NCI-H774 (cell line): ENCODE measurements around the gene CERS6.
"Not testable (repeated sequence)": the region's sequence is repeated elsewhere in the genome, so short reads cannot be mapped to it uniquely, and the experiment has no call there.

Experiments used
- DNase-seq: peaks from one replicate; lab custom pipeline; 2025; lab: John Stamatoyannopoulos, UW

The CERS6 gene

DNA sequence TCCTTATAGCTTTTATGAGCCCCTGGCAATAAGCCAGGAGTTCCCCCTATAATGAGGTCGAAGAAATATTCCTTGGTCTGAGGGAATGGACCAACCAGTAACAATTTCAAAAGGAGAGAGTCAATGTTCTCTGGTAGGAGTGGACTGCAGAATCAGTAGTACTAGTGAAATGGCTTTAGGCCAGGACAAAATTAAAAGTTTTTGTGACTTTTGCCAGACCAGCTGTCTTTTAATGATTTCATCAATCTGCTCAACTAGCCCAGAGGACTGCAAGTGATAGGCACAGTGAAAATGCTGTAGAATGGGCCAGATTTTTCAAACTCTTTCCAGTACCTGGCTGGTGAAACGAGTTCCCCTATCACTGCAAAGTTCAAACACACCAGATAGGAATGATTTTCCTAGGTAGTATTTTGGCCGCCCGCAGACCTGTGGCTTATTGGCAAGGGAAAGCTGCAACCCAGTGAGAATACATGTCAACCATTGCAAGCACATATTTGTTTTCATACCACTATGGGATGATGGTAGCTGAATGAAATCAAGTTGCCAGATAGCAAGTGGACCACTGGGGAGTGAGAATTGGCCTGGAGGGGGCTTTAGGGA lies 45.5 kb downstream of the CERS6 start:
- no peak for DNase-seq

DNA sequence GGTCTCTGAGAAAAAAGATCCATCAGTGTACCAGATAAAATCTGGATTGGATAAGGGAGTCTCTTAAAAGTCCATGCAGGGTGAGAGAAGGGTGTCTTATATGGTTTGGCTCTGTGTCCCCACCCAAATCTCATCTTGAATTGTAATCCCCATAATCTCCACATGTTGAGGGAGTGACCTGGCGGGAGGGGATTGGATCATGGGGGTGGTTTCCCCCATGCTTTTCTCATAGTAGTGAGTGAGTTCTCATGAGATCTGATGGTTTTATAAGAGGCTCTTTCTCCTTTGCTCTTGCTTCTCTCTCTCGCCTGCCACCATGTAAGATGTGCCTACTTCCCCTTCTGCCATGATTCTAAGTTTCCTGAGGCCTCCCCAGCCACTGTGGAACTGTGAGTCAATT lies 46.8 kb downstream of the CERS6 start:
- not testable (repeated sequence) for DNase-seq

DNA sequence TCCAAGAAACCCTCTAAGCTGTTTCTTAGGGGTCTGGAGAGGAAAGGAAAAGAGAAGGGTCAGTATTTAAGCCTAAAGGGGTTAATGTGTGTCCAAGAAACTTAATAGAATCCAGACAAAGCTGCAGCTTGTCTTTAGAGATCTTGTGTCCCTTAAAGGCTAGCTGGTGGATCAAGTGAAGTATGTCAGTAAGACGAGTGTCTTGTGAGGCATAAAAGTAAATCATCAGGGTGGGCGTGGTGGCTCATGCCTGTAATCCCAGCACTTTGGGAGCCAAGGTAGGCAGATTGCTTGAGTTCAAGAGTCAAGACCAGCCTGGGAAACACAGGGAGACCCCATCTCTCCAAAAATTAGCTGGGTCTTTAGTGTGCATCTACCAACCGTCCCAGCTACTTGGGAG lies 47.8 kb downstream of the CERS6 start:
- DNase-seq: no peak

DNA sequence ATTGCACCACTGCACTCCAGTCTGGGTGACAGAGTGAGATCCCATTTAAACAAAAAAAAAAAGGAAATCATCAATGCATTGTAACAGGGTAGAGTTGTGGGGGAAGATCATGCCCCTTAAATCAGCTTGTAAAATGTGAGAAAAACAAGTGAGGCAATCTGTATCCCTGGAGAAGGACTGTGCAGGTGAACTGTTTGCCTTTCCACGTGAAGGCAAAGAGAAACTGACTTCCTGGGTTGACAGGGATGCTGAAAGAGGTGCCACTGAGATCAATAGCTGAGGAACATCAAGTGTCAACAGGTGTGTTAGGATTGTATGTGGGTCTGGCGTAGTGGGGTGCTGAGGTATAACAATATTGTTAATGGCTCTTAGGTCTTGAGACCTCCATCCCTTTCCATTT lies 48.3 kb downstream of the CERS6 start:
- DNase-seq: no peak

DNA sequence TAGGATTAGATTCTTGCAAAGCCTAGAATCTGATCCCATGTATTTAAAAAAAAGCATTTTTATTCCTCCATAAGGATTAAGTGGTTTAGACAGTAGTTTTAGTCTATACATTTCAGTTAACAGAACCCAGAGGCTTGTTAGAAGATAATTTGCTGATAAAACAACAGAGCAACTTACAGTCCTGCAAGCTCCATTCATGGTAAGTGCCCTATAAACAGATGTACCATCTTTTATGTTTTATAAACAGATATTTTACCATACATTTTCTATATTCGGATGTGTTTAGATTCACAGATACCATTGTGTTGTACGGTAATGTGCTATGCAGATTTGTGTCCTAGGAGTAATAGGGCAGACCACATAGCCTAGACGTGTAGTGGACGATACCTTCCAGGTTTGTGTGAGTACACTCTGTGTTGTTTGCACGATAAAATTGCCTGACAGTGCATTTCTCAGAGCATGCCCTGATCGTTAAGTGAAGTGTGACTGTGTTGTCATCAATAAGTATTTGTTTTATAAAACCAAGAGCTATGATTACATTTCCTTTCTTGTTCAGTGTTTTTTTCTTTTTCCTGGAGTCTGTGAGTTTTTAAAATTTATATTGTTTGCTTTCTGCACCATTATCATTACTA lies 54.2 kb downstream of the CERS6 start:
- DNase-seq: no peak

DNA sequence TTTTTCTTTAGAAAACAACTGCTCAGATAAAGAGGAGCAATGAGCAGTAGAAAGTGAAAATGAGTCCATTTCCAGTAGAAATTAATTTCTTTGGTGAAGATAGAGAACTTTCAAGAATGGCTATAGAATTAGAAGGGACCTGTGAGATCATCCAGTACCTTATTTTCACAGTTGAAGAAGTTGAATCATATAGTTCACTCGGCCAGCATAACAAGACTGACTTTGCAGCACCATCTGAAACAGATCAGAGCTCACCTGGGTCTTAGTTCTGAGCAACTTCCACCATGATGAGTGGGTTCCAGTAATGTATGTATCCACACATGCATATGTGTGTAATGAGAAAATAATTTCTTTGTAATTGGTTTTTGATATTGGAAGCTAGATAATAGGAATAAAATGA lies 58.6 kb downstream of the CERS6 start:
- no peak for DNase-seq

DNA sequence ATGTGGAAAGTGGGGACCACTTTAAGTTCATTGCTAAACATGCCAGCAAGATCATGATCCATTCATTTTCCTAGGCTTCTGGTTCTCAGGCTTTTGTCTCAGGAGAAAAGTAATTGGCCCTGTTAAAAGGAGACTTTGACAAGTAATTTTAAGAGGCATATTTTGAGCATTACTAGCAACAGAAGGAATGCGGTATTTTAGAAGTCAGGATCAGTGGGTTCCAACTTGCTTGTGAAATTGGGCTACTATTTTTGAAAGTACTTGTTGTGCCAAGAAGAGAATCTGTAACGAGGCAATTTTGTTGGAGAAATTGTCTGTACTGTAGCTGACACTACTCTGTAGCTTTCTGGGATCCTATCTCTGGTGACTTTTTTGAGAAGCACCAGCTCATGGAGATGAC lies 59.4 kb downstream of the CERS6 start:
- DNase-seq: no peak

DNA sequence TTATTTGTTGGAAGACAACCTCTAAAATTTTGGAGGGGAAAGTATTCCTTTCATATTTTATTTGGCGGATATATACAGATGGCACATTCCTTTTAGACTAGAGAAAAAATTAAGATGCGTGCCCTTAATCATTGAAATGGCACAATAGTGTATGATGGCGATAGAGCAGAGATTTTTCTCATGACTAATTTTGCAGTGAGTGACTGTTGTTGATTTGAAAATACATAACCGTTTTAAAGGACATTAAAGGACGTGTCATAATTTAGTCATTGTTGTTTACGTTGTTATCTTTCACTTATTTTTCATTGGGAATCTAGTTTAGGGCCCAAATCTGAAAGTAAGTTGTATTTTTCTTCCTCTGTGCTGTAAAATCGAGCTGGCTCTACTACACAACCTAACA lies 61.7 kb downstream of the CERS6 start:
- DNase-seq: no peak

DNA sequence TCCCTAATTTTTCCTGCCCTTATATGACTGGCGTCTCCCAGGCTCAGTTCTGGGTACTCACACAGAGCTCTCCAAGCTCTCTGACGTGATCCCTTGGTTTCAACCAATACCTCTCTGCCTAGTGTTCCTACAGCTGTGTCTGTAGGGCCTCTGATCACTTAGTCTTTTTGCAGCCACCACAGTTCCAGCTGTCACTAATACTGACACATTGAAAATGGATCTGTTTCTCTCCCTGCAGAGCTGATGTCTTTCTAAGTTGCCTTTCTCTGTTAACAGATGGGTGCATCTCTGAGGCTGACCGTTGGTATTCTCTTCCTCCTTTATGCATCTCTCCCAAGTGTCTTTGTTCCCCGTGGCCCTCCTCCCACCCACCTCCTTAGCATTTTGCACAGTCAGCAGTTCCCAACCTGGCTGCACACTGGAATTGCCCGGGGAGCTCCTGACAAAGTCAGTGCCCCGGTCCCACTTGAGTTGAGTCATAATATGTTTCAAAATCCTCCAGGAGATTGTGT lies 62.5 kb downstream of the CERS6 start:
- DNase-seq: peak; percentile 14

DNA sequence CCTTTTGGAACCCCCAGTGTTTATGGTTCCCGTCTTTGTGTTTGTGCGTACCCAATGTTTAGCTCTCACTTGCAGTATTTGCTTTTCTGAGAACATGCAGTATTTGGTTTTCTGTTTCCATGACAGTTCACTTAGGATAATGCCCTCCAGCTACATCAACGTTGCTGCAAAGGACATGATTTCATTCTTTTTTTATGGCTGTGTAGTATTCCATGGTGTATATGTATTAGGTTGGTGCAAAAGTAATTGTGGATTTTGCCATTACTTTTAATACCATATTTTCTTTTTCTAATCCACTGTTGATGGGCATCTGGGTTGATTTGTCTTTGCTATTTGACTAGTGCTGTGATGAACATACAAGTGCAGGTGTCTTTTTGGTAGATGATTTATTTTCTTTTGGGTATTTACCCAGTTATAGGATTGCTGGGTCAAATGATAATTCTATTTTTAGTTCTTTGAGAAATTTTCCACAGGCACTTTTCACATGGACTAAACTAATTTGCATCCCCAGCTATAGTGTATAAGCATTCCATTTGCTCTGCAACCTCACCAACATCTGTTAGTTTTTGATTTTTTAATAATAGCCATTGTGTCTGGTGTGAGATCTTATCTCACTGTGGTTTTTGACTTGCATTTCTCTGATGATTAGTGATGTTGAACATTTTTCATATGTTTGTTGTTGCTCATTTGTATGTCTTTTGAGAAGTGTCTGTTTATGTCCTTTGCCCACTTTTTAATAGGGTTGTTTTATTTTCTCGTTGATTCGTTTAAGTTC lies 63.6 kb downstream of the CERS6 start:
- DNase-seq: no peak

DNA sequence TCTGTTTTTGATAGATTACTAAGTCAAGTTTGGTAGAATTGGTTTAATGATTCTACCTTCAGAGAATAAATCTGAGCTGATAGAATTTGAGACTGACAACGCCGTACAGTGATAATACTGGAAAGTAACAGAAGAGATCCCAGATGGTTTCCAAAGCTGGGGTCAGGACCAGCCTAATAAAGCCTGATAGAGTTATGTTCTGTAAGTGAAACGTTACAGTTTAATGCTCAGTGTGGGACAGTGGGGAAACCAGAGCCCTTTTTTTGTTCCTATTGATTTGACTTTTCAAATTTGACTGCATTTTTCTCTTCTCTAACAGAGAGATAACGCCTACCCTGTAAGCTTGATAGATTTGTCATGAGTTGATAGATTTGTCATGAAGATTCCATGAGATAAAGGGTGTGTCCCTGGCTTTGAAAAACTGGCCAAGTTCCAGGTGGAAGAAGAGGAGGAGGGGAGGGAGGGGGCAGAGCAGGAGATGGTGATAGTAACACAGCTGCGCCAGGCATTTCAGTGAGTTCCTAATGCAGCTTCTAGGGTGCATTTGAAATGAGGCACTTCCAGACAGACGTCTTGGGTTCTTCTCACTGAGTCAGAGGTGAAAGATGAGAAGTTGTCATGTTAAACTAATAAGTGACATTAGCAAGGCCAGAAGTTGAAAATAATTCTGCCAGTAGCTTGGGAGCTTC lies 65.1 kb downstream of the CERS6 start:
- no peak for DNase-seq

DNA sequence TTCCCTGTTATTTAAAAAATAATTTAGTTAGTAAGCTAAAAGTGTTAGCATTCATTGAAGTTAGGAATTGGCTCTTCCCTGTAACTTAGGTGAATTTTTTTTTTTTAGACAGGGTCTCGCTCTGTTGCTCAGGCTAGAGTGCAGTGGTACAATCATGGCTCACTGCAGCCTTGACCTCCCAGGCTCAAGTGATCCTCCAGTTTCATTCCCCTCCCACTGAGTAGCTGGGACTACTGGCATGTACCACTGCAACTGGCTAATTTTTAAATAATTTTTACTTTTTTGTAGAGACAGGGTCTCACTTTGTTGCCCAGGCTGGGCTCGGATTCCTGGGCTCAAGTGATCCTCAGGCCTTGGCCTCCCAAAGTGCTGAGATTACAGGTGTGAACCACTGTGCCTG lies 66.4 kb downstream of the CERS6 start:
- DNase-seq: no peak

DNA sequence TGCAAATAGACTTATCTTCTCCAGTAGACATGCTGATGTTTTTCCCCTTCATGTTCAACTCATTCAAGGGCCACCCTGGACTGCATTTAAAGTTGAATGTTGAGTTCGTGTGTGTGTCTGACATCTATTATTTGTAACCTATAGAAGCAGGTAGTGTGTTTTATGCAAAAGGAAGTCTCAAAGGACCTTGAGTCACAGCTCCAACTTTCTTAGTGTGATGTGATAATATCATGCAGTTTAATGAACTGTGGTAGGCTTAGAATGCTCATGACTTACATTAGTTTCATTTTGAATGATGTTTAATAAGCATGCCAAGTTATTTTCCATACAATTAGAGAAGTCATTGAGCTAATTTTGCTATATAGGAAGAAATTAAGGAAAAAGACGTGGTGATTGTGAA lies 67.9 kb downstream of the CERS6 start:
- DNase-seq: no peak

DNA sequence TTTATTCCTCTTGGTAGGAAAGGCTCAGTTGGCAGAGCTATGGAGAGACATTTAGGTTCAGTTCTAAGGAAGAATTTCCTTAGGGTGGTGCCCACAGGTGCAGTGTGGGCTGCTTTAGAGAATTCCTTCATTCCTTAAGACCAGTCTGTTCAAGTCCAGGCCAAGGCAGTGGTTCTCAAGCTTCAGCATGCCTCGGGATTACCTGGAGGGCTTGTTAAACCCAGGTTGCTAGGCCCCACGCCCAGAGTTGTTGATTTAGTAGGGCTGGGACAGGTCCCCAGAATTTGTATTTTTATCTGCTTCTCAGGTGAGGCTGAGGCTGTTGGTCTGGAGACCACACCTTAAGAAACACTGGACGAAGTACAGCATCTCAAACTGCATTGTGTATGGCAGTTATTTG lies 68.9 kb downstream of the CERS6 start:
- DNase-seq: no peak

DNA sequence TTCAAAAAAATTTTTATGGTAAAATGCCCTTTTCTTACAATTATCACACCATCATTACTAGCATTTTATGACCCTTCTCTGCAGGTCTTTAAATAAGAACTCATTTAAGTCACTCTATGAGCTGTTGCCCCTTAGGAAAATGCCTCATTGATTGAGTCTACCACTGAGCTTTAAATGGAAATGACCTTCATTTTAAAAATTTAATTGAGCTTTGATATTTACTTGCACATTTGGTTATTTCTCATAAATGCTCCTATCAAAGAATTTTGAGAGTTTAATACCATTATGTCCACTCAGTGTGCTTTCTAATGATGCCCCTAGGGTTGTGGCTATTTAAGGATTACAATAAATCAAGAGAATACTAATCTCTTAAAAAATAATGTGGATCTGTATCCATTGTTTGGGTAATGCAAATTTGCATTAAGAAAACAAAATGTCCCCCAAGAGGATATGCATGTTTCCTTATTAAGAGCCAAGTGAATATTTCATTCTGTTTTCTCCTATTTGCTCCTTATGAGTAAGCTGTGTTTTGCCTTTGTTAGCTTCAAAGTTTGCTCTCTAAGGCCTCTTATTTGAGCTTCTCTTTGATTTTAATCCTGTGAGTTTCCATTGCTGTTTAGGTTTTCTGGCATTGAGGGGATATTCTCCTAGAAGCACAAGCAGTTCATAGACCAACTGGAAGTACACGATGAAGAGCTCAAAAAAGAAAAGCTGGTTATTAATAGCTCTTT lies 69.8 kb downstream of the CERS6 start:
- DNase-seq: no peak

DNA sequence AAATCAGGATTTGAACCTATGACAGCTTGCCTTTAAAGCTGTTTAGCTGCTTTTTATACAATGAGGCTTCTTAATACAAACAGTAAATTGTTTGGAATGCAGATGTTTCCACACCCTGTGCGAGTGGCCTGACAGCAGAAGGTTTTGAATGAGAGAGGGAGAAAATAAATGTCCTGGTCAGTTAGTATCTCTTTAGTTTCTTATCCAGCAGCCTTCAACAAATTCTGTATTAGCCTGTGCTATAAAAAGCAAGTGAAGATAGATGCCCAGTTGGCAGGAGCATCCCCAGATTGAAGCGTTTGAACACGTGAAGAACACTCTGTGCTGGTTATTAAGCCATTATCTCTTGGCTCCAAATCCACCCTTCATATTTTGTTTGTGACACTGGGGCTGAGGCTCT lies 70.6 kb downstream of the CERS6 start:
- no peak for DNase-seq

DNA sequence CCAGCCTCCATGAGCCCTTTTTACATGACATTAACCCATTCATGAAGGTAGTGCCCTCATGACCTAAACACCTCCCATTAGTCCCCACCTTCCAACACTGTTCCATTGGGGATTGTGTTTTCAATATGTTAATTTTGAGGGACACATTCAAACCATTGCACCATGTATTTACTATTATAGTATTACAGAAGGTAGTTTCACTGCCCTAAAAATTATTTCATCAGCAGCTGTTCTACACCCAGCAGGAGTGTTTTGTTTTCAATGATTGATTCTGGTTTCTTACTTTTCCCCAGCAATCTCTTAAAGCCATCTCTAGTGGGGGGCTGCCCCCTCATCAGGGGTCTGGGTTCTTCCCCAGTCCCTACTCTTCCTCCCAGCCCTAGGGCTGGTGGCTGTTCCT lies 71.9 kb downstream of the CERS6 start:
- DNase-seq: no peak

DNA sequence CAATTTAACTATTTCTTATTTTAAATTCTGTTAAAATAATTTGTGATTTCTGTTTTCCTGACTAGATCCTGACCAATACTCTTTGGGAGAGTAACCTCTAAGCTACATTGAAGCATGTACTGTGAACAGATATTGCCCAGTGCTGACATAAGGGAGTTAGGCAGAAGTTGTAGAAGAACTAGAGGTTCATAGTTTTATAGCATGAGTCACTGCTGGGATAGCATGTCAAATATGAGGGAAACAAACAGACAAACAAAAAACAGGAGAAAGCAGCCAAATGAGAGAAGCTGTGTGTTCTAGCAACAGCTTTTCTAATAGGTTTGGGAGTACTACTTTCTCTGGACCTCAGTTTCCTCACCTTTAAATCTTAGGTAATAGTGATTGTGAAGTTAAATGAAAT lies 72.4 kb downstream of the CERS6 start:
- no peak for DNase-seq

DNA sequence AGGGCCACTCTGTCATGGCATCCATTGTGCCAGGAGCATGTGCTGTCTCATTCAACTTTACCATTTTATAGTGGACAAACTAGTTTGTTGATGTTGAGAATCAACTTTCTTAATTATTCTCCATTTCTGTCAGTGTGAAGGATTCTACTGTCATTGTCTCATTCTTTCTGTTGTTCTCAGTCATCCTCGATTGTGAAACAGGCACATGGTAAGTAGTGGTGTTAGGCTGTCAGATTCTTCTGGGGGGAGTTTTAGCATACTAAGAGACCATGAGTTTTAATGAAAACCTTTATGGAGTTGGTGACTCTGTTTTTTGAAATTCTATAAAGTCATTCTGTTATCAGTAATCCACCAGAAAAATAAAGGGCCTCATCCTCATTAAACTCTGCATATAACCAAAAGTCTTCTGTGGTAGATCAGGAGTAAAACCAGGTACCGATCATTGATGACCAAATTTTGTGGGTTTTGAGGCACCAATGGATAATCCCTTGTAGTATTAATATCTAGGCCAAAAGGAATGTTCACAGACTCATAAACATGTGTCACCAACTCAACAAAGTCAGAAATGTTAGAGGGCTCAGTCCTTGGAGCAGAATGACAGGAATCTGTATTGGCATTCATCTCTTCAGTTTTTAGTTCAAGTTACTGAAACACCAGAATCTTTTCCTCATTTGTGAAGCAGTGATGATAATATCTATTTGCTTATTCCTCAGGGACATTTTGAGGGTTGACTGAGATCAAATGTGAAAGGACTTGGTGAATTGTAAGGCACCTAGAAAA lies 73.2 kb downstream of the CERS6 start:
- DNase-seq: no peak

DNA sequence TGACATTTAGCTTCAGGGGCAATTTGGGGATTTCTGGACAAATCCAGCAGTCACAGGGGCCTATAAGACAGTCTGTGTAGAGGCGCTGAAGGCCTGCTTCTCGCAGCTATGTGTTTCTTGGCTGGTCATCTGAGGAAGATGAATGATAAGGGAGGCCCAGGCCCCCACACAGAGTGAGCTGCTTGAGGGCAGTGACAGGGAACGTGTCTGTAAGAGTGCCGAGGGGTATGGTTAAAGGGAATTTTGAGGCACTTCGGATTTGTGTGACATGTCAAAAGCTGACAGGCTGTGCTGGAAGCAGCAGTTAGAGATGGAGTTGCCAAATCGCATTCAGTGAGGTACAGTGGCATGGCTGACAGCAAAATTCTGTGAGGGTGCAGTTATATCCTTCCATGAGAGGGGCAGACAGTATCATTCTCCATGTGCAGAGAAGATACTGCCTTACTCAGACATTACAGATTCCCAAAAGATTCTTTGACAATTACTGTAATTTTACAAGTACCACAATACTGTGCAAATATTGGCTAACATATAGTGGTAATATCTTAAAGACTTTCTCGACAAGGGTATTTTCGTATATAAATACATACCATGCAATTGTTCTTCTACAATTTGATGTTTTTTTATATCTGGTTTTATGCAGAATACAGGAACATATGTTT lies 74.0 kb downstream of the CERS6 start:
- no peak for DNase-seq
